ENCODE measurements around the gene B3GALT4. TPM values are rescaled to one million over a fixed set of nuclear protein-coding genes. Genes with fewer than 3 reads are reported as not detected.
"Not testable (repeated sequence)": the region's sequence is repeated elsewhere in the genome, so short reads cannot be mapped to it uniquely, and the experiment has no call there.

Gene B3GALT4
- total RNA-seq, 2 experiments from 2014 or later = 11.1 to 12.7 TPM

DNA sequence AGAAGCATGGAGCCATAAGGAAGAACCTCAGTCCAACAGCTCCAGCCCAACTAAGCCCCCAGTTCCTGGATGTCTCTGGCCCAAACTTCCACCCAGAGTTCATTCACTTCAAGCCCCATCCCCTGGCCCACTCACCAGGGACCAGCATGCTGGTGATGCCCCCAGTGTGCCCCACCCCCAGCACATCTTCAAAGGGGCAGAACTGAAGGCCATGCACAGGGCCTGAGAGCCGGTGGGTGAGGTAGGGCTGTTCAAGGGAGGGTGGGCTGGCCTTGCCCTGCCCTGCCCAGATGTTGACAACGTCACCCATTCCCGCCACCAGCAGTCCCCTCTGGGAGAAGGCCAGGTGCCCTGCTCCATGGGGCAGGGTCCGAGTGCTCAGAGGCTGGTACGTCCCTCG, 3.6 kb downstream of the B3GALT4 start:
- H3K4me3 ChIP-seq (ENCODE audit: low read length) = no peak overlapping the region
- H3K36me3 Mint-ChIP-seq (ENCODE audit: low read depth) = peaks cover 72% of the 10 kb centered on the region
- H3K27me3 Mint-ChIP-seq = no peaks in the 10 kb centered on the region
- H3K9me3 Mint-ChIP-seq = no peaks in the 10 kb centered on the region
- H3K4me1 Mint-ChIP-seq (ENCODE audit: low read depth) = peaks cover 33% of the 10 kb centered on the region
- no peaks in the 10 kb centered on the region for H3K27me3 ChIP-seq (ENCODE audit: control insufficient read depth in 1 of 2, insufficient read depth in 2 of 2, low read length in 2 of 2)
- H3K27ac ChIP-seq (ENCODE audit: low read depth in 1 of 2, low read length in 2 of 2) = no peak overlapping the region
- ChIA-PET CTCF (interaction anchor here (0.9 kb wide), 1 partner anchor 32 kb away, joined by 3 read pairs; no protein-coding TSS in a partner anchor), POLR2A (interaction anchor here (1.1 to 1.6 kb wide), 2 partner anchors 9 kb away, joined by 3 to 7 read pairs; partner anchors contain the start of genes PFDN6, RPS18, VPS52 and WDR46)
- peaks cover 72% of the 10 kb centered on the region for H3K36me3 ChIP-seq (ENCODE audit: insufficient read depth, low read length)
- ATAC-seq (ENCODE audit: poor library complexity) (no peak), DNase-seq (no peak)
- TF ChIP-seq, protein P1, sequence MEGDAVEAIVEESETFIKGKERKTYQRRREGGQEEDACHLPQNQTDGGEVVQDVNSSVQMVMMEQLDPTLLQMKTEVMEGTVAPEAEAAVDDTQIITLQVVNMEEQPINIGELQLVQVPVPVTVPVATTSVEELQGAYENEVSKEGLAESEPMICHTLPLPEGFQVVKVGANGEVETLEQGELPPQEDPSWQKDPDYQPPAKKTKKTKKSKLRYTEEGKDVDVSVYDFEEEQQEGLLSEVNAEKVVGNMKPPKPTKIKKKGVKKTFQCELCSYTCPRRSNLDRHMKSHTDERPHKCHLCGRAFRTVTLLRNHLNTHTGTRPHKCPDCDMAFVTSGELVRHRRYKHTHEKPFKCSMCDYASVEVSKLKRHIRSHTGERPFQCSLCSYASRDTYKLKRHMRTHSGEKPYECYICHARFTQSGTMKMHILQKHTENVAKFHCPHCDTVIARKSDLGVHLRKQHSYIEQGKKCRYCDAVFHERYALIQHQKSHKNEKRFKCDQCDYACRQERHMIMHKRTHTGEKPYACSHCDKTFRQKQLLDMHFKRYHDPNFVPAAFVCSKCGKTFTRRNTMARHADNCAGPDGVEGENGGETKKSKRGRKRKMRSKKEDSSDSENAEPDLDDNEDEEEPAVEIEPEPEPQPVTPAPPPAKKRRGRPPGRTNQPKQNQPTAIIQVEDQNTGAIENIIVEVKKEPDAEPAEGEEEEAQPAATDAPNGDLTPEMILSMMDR (IDR thresholded peaks at IDR 0.05) = no peak
- H3K4me1 ChIP-seq (ENCODE audit: insufficient read depth, low read length) = peaks cover 51% of the 10 kb centered on the region
- peak overlapping the region; percentile 12 for H3K4me3 Mint-ChIP-seq
- intact Hi-C loops (cut with DNase I, micrococcal nuclease) = no loop called here
- no peaks in the 10 kb centered on the region for H3K9me3 ChIP-seq (ENCODE audit: control insufficient read depth in 1 of 2, insufficient read depth in 1 of 2, low read length in 2 of 2)
- peak overlapping the region; percentile 58 for H3K27ac Mint-ChIP-seq

DNA sequence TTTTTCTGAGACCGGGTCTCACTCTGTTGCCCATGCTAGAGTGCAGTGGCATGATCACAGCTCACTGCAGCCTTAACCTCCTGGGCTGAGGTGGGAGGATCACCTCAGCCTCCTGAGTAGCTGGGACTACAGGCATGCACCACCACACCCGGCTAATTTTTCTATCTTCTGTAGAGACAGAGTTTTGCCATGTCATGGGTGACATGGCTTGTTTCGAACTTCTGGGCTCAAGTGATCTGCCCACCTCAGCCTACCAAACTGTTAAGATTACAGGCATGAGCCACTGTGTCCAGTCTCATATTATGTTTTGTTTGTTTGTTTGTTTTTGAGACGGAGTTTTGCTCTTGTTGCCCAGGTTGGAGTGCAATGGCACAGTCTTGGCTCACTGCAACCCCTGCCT, 8.3 kb downstream of the B3GALT4 start:
- Histone ChIP-seq H3K4me1 (ENCODE audit: insufficient read depth, low read length) (peaks cover 34% of the 10 kb centered on the region), H3K36me3 (ENCODE audit: insufficient read depth, low read length) (peaks cover 60% of the 10 kb centered on the region)
- DNase-seq; ATAC-seq (ENCODE audit: poor library complexity); H3K9me3 ChIP-seq (ENCODE audit: control insufficient read depth in 1 of 2, insufficient read depth in 1 of 2, low read length in 2 of 2); H3K27me3 Mint-ChIP-seq; H3K4me3 ChIP-seq (ENCODE audit: low read length); H3K27ac ChIP-seq (ENCODE audit: low read depth in 1 of 2, low read length in 2 of 2); CTCF ChIA-PET; H3K27me3 ChIP-seq (ENCODE audit: control insufficient read depth in 1 of 2, insufficient read depth in 2 of 2, low read length in 2 of 2); H3K27ac Mint-ChIP-seq; intact Hi-C loops (cut with DNase I, micrococcal nuclease); H3K4me3 Mint-ChIP-seq; H3K9me3 Mint-ChIP-seq: not testable (repeated sequence)
- POLR2A ChIA-PET = interaction anchor here (1.3 kb wide), 1 partner anchor 60 kb away, joined by 3 read pairs; no protein-coding TSS in a partner anchor
- peaks cover 34% of the 10 kb centered on the region for H3K4me1 Mint-ChIP-seq (ENCODE audit: low read depth)
- peaks cover 66% of the 10 kb centered on the region for H3K36me3 Mint-ChIP-seq (ENCODE audit: low read depth)

DNA sequence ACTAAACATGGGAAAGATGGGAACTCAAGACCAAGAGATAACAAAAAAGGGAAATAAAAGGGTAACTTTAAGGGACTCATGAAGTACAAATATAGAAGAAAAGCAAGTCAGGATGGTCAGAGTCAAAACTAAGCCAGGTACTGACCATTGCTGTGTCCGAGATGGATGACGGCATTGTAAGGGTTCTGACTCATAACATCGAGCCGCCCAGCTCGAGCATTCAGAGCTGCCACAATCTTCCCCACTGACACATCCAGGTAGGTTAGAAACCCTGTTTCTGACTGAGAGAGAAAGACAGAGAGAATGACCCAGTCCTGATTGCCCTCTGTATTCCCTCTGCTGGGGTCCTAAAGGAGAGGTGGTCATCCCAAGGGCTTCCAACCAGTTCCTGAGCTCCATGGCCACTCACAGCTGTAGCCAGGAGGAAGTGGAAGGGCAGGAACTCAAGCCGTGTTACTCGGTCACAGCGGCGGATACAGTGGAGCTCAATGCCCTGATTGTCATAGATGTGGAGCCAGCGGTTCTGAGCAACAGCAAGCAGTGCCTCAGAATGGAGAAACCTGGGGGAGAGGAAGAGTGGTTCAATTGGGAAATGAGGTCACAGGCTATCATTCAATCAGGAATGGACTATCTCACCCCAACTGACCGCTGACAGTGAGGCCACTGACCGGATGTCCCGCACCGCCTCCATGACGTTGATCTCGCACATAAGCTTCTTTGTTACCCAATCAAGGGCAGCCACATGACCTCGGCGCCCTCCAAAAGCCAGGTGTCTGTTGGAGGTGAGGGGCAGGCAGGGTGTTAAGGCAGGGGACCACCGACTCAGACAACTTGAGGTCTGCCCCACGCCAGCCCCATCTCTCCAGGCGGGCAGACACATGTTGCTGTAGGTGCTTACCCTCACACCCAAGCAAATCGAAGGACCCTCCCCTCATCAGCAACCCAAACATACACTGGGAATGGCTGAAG, 10.3 kb downstream of the B3GALT4 start:
- CTCF ChIA-PET = interaction anchor here (1.2 kb wide), 1 partner anchor 38 kb away, joined by 4 read pairs; no protein-coding TSS in a partner anchor
- H3K27ac ChIP-seq (ENCODE audit: low read depth in 1 of 2, low read length in 2 of 2) = no peak overlapping the region

More for the DNA sequence above, 10.3 kb downstream of the B3GALT4 start:
- intact Hi-C loops (cut with DNase I, micrococcal nuclease) = no loop called here
- DNase-seq (no peak), ATAC-seq (ENCODE audit: poor library complexity) (no peak)
- TF ChIP-seq, protein P1 (IDR thresholded peaks at IDR 0.05) = no peak
- H3K4me1 Mint-ChIP-seq (ENCODE audit: low read depth) = peaks cover 45% of the 10 kb centered on the region
- POLR2A ChIA-PET = interaction anchor here (0.9 to 5.0 kb wide), 6 partner anchors 10 to 57 kb away, joined by 3 to 105 read pairs (median 55); partner anchors contain the start of genes B3GALT4, RGL2, RPS18 and VPS52
- no peaks in the 10 kb centered on the region for H3K9me3 Mint-ChIP-seq
- H3K9me3 ChIP-seq (ENCODE audit: control insufficient read depth in 1 of 2, insufficient read depth in 1 of 2, low read length in 2 of 2) = no peaks in the 10 kb centered on the region
- no peaks in the 10 kb centered on the region for H3K27me3 Mint-ChIP-seq
- H3K36me3 ChIP-seq (ENCODE audit: insufficient read depth, low read length) = peaks cover 62% of the 10 kb centered on the region
- no peak overlapping the region for H3K4me3 ChIP-seq (ENCODE audit: low read length)
- H3K27me3 ChIP-seq (ENCODE audit: control insufficient read depth in 1 of 2, insufficient read depth in 2 of 2, low read length in 2 of 2) = no peaks in the 10 kb centered on the region
- peak overlapping the region; percentile 73 for H3K27ac Mint-ChIP-seq
- peak overlapping the region; percentile 97 for H3K4me3 Mint-ChIP-seq
- peaks cover 69% of the 10 kb centered on the region for H3K36me3 Mint-ChIP-seq (ENCODE audit: low read depth)
- H3K4me1 ChIP-seq (ENCODE audit: insufficient read depth, low read length) = peaks cover 39% of the 10 kb centered on the region

All from CD4-positive, alpha-beta T cell (primary cell).